Neural cell (in vitro differentiated cells): ENCODE measurements around the gene EGFL8.

ENCODE experiments used
- EP300 ChIP-seq: fragments of 450-650 bp; conservative IDR thresholded peaks from 2 replicates; pipeline ENCODE4 v1.6.1; 2014; ENCODE audit warnings: antibody characterized with exemption, mild to moderate bottlenecking, moderate library complexity; ENCODE audit not compliant: poor library complexity, severe bottlenecking
- EZH2 ChIP-seq: fragments of 200-600, 300-800 bp; shearing (Covaris generic), sonication (generic); IDR thresholded peaks from 2 replicates; pipeline ENCODE4 v1.6.1; 2014; ENCODE audit warnings: antibody characterized with exemption, low read length, borderline replicate concordance, mild to moderate bottlenecking; ENCODE audit not compliant: insufficient read depth, poor library complexity, severe bottlenecking
- MXI1 ChIP-seq: fragments of 450-650 bp; conservative IDR thresholded peaks from 2 replicates; pipeline ENCODE4 v1.6.1; 2014; ENCODE audit warnings: antibody characterized with exemption, mild to moderate bottlenecking; ENCODE audit not compliant: poor library complexity, severe bottlenecking
- POLR2AphosphoS5 ChIP-seq: IDR thresholded peaks from 2 replicates; pipeline ENCODE4 v1.6.1; 2012
- TAF1 ChIP-seq: IDR thresholded peaks from 2 replicates; pipeline ENCODE4 v1.6.1; 2012; ENCODE audit warnings: low read depth
- TF ChIP-seq, protein P1 (sequence below): fragments of 450-650 bp; IDR thresholded peaks from 2 replicates; pipeline ENCODE4 v1.5.1; 2014; ENCODE audit warnings: antibody characterized with exemption, mild to moderate bottlenecking, moderate library complexity; ENCODE audit not compliant: poor library complexity, severe bottlenecking

DNA sequence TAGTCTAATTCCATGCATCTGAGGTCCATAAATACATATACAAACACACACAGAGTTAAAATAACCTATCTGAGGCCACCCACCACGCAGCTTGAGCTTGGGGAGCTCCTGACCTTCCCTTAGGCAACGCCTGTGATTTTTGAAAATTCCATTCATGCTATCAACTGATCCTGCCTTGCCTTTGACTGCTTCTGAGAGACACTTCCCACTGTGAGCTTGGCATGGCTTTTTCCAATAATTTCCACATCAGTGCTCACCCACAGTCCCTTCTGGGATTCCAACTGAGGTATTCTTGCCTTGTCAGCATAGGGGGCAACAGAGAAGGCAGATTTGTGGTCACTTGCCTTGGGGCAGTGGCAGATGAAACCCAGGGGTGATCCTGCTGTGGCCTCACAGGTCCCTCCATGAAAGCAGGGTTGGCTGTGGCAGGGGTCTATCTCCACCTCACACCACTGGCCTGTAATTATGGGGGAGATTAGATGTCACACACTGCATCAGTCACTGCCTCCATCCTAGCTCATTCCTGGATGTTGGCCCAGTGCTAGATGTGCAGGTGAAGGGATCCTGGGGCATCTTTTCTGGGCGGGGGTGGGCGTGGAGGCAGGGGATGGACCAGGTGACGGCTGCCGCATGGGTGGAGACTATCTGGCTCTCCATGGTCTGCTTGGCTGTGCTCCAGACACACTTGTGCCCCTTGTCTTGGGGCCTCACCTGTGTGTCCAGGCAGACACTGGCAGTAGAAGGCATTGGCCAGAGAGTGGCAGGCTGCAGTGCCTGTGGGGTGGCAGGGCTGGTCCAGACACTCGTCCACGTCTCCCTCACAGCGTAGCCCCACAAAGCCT is 39.3 kb downstream of the EGFL8 start:
- TF ChIP-seq, protein P1, sequence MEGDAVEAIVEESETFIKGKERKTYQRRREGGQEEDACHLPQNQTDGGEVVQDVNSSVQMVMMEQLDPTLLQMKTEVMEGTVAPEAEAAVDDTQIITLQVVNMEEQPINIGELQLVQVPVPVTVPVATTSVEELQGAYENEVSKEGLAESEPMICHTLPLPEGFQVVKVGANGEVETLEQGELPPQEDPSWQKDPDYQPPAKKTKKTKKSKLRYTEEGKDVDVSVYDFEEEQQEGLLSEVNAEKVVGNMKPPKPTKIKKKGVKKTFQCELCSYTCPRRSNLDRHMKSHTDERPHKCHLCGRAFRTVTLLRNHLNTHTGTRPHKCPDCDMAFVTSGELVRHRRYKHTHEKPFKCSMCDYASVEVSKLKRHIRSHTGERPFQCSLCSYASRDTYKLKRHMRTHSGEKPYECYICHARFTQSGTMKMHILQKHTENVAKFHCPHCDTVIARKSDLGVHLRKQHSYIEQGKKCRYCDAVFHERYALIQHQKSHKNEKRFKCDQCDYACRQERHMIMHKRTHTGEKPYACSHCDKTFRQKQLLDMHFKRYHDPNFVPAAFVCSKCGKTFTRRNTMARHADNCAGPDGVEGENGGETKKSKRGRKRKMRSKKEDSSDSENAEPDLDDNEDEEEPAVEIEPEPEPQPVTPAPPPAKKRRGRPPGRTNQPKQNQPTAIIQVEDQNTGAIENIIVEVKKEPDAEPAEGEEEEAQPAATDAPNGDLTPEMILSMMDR: no peak
- TF ChIP-seq EP300 (peak; percentile 26), POLR2AphosphoS5 (no peak), EZH2 (no peak), TAF1 (no peak), MXI1 (no peak)
